Kidney (tissue), 14 donors: ENCODE data around the gene RAB40B. TPM values are rescaled to one million over a fixed set of nuclear protein-coding genes. Genes with fewer than 3 reads are reported as not detected.

Experiments used
- DNase-seq, 5 donors: peaks; one replicate each; pipeline ENCODE4 v3.0.0-alpha.2; 2013 to 2020
- FAIRE-seq: peaks from 2 replicates; lab custom pipeline; 2012; peaks lifted over from hg19 to GRCh38; lab: Jason Lieb, UNC
- H3K27ac ChIP-seq, 2 donors: one replicate each; pipeline ENCODE4 v1.7.0; 2013; ENCODE audit warnings: low read depth in 2 of 2, low read length in 2 of 2, inconsistent platforms in 1 of 2
- H3K27me3 ChIP-seq: one replicate; pipeline ENCODE4 v1.7.1; 2013; ENCODE audit warnings: low read length, inconsistent platforms; ENCODE audit not compliant: control insufficient read depth, insufficient read depth
- H3K36me3 ChIP-seq, 3 donors: one replicate each; pipeline versions ENCODE4 v1.7.0 to v1.7.1; 2013; ENCODE audit warnings: low read length in 3 of 3, control low read depth in 1 of 3, inconsistent platforms in 1 of 3; ENCODE audit not compliant: insufficient read depth in 3 of 3, control insufficient read depth in 2 of 3
- H3K4me1 ChIP-seq, 3 donors: one replicate each; pipeline versions ENCODE4 v1.7.0 to v1.7.1; 2013; ENCODE audit warnings: low read length in 3 of 3, inconsistent platforms in 1 of 3, low read depth in 1 of 3; ENCODE audit not compliant: control insufficient read depth in 2 of 3, insufficient read depth in 2 of 3
- H3K4me3 ChIP-seq, 3 donors: one replicate each; pipeline versions ENCODE4 v1.7.0 to v1.8.1; 2013; ENCODE audit warnings: low read length in 3 of 3, control low read depth in 1 of 3, inconsistent platforms in 1 of 3
- H3K9ac ChIP-seq, 3 donors: one replicate each; pipeline versions ENCODE4 v1.7.0 to v1.7.1; 2013; ENCODE audit warnings: low read length in 3 of 3, control low read depth in 1 of 3, inconsistent platforms in 1 of 3
- H3K9me3 ChIP-seq, 3 donors: one replicate each; pipeline versions ENCODE4 v1.7.0 to v1.7.1; 2013; ENCODE audit warnings: low read length in 3 of 3, control low read depth in 1 of 3, inconsistent platforms in 1 of 3; ENCODE audit not compliant: control insufficient read depth in 2 of 3, insufficient read depth in 1 of 3
- CTCF ChIP-seq: IDR thresholded peaks from 3 replicates; pipeline ENCODE4 v1.5.1; 2012; ENCODE audit warnings: mild to moderate bottlenecking, moderate library complexity, borderline replicate concordance; ENCODE audit not compliant: insufficient read depth; ENCODE audit errors: extremely low read depth
- intact Hi-C: fragments of 100-400 bp; cut with DNase I; formaldehyde crosslinking; loops from one replicate; pipeline ENCODE4 v1.11.1; 2022
- polyA plus RNA-seq: library from polyadenylated mRNA; stranded (reverse); fragments of 350-450 nt; fragmentation: Illumina TruSeq; extraction: RNeasy Lipid Tissue Mini Kit (QIAGEN cat#74804); gene quantifications from one replicate; pipeline ENCODE4 v1.2.3, GENCODE V29; 2014; ENCODE audit warnings: low read depth, low replicate concordance; ENCODE audit not compliant: insufficient read depth
- total RNA-seq: library from RNA; stranded (reverse); fragmentation: NEBNext Ultra II Directional; extraction: Animal tissue kit (Norgen Biotek cat#: 25700); gene quantifications from one replicate; pipeline ENCODE4 v1.2.1, GENCODE V29; 2021
- donor health status: control.
- donor health status: control.
- donor health status: control.
- donor health status: control.
- donor health status: control.
- donor health status: DM: yes; HTN: yes; CAD: no.
- donor health status: Normal renal cell carcinoma (clear cell type).

RAB40B gene
- total and polyA plus RNA-seq, 2 donors from 2014 or later, result 21.7 to 36.1 TPM

GRCh38 chr17:82679586-82680465 lies 18.7 kb downstream of the RAB40B start:
- Histone ChIP-seq H3K27ac (no peak overlapping the region), H3K4me1 (peaks cover 0 to 5% (median 4%) of the 10 kb centered on the region in 3 donors), H3K4me3 (no peak overlapping the region), H3K9me3 (peaks cover 0 to 4% (median 0%) of the 10 kb centered on the region in 3 donors), H3K9ac (no peak overlapping the region), H3K36me3 (no peaks in the 10 kb centered on the region), H3K27me3 (no peaks in the 10 kb centered on the region)
- peak; percentile 3 for TF ChIP-seq CTCF
- intact Hi-C loops, result no loop called here
- no peak for FAIRE-seq
- DNase-seq, result peak in 1 of 5 donors; percentile 69

GRCh38 chr17:82678265-82678891 lies 20.1 kb downstream of the RAB40B start:
- intact Hi-C loops, result no loop called here
- no peak for TF ChIP-seq CTCF
- Histone ChIP-seq H3K9me3 (peaks cover 0 to 4% (median 0%) of the 10 kb centered on the region in 3 donors), H3K4me3 (no peak overlapping the region), H3K27me3 (no peaks in the 10 kb centered on the region), H3K27ac (no peak overlapping the region), H3K36me3 (no peaks in the 10 kb centered on the region), H3K9ac (no peak overlapping the region), H3K4me1 (no peaks in the 10 kb centered on the region)
- DNase-seq (peak in 1 of 5 donors; percentile 39), FAIRE-seq (no peak)

- H3K4me1 ChIP-seq, result no peaks in the 10 kb centered on the region
- H3K36me3 ChIP-seq, result no peaks in the 10 kb centered on the region
- H3K9ac ChIP-seq, result no peak overlapping the region
- H3K27ac ChIP-seq, result no peak overlapping the region
- H3K4me3 ChIP-seq, result no peak overlapping the region
- TF ChIP-seq CTCF, result no peak
- no peaks in the 10 kb centered on the region for H3K27me3 ChIP-seq
- DNase-seq, result peak in 1 of 5 donors; percentile 73
- intact Hi-C loops, result no loop called here
- FAIRE-seq, result no peak
- peaks cover 0 to 4% (median 0%) of the 10 kb centered on the region in 3 donors for H3K9me3 ChIP-seq
Observed at GRCh38 chr17:82677353-82677925, 21.1 kb downstream of the RAB40B start.
